ENCODE measurements around the gene GABRR3. TPM values are rescaled to one million over a fixed set of nuclear protein-coding genes. Genes with fewer than 3 reads are reported as not detected.

The GABRR3 gene
- polyA plus RNA-seq, 3 donors: not detected

DNA sequence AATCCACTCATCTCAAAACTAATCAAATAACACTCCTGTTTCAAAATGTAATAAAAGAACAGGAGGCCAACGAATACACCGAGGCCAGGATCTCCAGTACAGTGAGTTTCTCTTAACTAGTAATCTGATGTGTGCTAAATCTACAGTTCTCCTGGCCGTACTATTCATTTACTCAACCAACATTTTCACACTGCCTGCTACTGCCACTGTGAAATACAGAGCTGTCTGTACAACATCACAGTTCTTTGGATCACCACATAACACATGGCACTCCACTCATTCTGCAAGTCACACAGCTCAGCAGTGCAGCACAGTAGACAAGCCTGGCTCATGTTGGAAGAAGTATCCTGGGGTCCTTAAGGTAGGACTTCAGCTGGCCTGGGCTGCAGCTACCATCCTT, 84.8 kb downstream of the GABRR3 start:
- peak overlapping the region in 3 of 7 donors; percentile 9 to 49 (median 48) for H3K27ac Mint-ChIP-seq
- no peak overlapping the region for H3K4me3 Mint-ChIP-seq
- Histone ChIP-seq H4K20me1 (ENCODE audit: insufficient read depth, low read length) (no peaks in the 10 kb centered on the region), H3K9me3 (replicated peaks in 1 of 2; ENCODE audit: control insufficient read depth in 1 of 2, insufficient read depth in 1 of 2, low read length in 2 of 2) (no peaks in the 10 kb centered on the region), H3K79me2 (ENCODE audit: insufficient read depth, low read length) (no peaks in the 10 kb centered on the region), H3K9ac (ENCODE audit: insufficient read depth, low read length, poor library complexity, severe bottlenecking) (no peak overlapping the region), H3K36me3 (replicated peaks in 1 of 2; ENCODE audit: control insufficient read depth in 1 of 2, insufficient read depth in 2 of 2, low read length in 2 of 2) (peaks cover 57 to 61% of the 10 kb centered on the region in 2 donors), H3K27me3 (ENCODE audit: control insufficient read depth in 2 of 2, insufficient read depth in 2 of 2, low read length in 2 of 2) (no peaks in the 10 kb centered on the region), H3K4me2 (replicated peaks; ENCODE audit: extremely low read depth, low read length, poor library complexity, severe bottlenecking) (no peak overlapping the region), H3K27ac (ENCODE audit: low read depth in 1 of 2, low read length in 2 of 2) (peak overlapping the region in 1 of 2 donors; percentile 7), H2AFZ (ENCODE audit: insufficient read depth, low read depth, low read length, poor library complexity, severe bottlenecking) (no peak overlapping the region), H3K4me3 (replicated peaks in 1 of 3; ENCODE audit: low read depth in 2 of 3, low read length in 3 of 3) (no peak overlapping the region), H3K4me1 (ENCODE audit: control insufficient read depth in 1 of 2, insufficient read depth in 2 of 2, low read length in 2 of 2) (peaks cover 35 to 36% of the 10 kb centered on the region in 2 donors)
- H3K4me1 Mint-ChIP-seq: peaks cover 38% of the 10 kb centered on the region
- TF ChIP-seq, protein P1, sequence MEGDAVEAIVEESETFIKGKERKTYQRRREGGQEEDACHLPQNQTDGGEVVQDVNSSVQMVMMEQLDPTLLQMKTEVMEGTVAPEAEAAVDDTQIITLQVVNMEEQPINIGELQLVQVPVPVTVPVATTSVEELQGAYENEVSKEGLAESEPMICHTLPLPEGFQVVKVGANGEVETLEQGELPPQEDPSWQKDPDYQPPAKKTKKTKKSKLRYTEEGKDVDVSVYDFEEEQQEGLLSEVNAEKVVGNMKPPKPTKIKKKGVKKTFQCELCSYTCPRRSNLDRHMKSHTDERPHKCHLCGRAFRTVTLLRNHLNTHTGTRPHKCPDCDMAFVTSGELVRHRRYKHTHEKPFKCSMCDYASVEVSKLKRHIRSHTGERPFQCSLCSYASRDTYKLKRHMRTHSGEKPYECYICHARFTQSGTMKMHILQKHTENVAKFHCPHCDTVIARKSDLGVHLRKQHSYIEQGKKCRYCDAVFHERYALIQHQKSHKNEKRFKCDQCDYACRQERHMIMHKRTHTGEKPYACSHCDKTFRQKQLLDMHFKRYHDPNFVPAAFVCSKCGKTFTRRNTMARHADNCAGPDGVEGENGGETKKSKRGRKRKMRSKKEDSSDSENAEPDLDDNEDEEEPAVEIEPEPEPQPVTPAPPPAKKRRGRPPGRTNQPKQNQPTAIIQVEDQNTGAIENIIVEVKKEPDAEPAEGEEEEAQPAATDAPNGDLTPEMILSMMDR (IDR thresholded peaks at IDR 0.05): no peak
- no peak for DNase-seq
- no peaks in the 10 kb centered on the region for H3K27me3 Mint-ChIP-seq (ENCODE audit: low read depth in 3 of 3)
- peaks cover 70 to 76% of the 10 kb centered on the region in 2 donors for H3K36me3 Mint-ChIP-seq
- H3K9me3 Mint-ChIP-seq: no peaks in the 10 kb centered on the region
- no CpG with 5 or more reads among the region's 3 CpGs for WGBS (ENCODE audit: insufficient coverage)
- intact Hi-C loops (cut with micrococcal nuclease): no loop called here

DNA sequence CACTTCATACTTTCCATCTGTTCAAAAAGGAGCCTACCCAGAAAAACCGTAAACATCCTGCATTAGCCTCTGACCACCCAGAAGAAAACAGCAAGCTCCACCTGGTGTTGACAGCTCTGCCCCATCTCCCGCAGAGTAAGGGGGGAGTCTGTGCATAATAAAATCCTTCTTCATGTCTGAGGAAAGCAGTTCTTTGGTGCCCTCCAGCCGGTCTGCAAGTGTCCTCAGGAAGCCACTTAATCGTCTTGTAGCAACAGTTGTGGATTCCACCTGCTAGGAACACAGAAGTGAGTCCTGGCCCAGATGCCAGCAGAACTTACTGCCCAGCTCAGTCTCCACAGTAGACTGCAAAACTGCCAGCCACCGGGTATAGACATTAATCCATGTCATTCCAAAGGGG, 85.4 kb downstream of the GABRR3 start:
- no peak overlapping the region for H3K9ac ChIP-seq (ENCODE audit: insufficient read depth, low read length, poor library complexity, severe bottlenecking)
- no peak for DNase-seq
- no peaks in the 10 kb centered on the region for H4K20me1 ChIP-seq (ENCODE audit: insufficient read depth, low read length)
- H3K27ac ChIP-seq (ENCODE audit: low read depth in 1 of 2, low read length in 2 of 2): no peak overlapping the region
- no peak overlapping the region for H3K4me3 ChIP-seq (replicated peaks in 1 of 3; ENCODE audit: low read depth in 2 of 3, low read length in 3 of 3)
- Mint-ChIP-seq H3K27me3 (ENCODE audit: low read depth in 3 of 3) (no peaks in the 10 kb centered on the region), H3K4me3 (no peak overlapping the region), H3K36me3 (peaks cover 72 to 78% of the 10 kb centered on the region in 2 donors), H3K4me1 (peaks cover 32% of the 10 kb centered on the region), H3K9me3 (no peaks in the 10 kb centered on the region), H3K27ac (peak overlapping the region in 2 of 7 donors; percentile 9 to 75)
- TF ChIP-seq, protein P1 (IDR thresholded peaks at IDR 0.05): no peak
- H3K36me3 ChIP-seq (replicated peaks in 1 of 2; ENCODE audit: control insufficient read depth in 1 of 2, insufficient read depth in 2 of 2, low read length in 2 of 2): peaks cover 63 to 67% of the 10 kb centered on the region in 2 donors
- H3K4me2 ChIP-seq (replicated peaks; ENCODE audit: extremely low read depth, low read length, poor library complexity, severe bottlenecking): no peak overlapping the region
- intact Hi-C loops (cut with micrococcal nuclease): no loop called here
- H2AFZ ChIP-seq (ENCODE audit: insufficient read depth, low read depth, low read length, poor library complexity, severe bottlenecking): no peak overlapping the region
- 90% methylated on average over 3 of the region's 5 CpGs for WGBS (ENCODE audit: insufficient coverage)
- no peaks in the 10 kb centered on the region for H3K9me3 ChIP-seq (replicated peaks in 1 of 2; ENCODE audit: control insufficient read depth in 1 of 2, insufficient read depth in 1 of 2, low read length in 2 of 2)
- no peaks in the 10 kb centered on the region for H3K27me3 ChIP-seq (ENCODE audit: control insufficient read depth in 2 of 2, insufficient read depth in 2 of 2, low read length in 2 of 2)
- no peaks in the 10 kb centered on the region for H3K79me2 ChIP-seq (ENCODE audit: insufficient read depth, low read length)
- H3K4me1 ChIP-seq (ENCODE audit: control insufficient read depth in 1 of 2, insufficient read depth in 2 of 2, low read length in 2 of 2): peaks cover 30 to 31% of the 10 kb centered on the region in 2 donors
